GM10248 (cell line): ENCODE data around the gene STRN4.

Experiments
- CTCF ChIA-PET: fragments of 300-600 bp; sonication (Branson Sonifier 250); formaldehyde crosslinking; extraction: SDS; loops from one replicate; lab custom pipeline; 2021; ENCODE audit warnings: antibody characterized with exemption; lab: Yijun Ruan, JAX
- POLR2A ChIA-PET: fragments of 350-650 bp; sonication (Branson Sonifier 250); formaldehyde crosslinking; extraction: SDS; loops from one replicate; lab custom pipeline; 2020; ENCODE audit warnings: antibody characterized with exemption; lab: Yijun Ruan, JAX
- DNase-seq: peaks from one replicate; pipeline ENCODE4 v3.0.0; 2012; ENCODE audit errors: extremely low spot score
- CTCF ChIP-seq: IDR thresholded peaks from 2 replicates; pipeline ENCODE4 v1.5.1; 2012; ENCODE audit warnings: mild to moderate bottlenecking, low read depth; ENCODE audit errors: extremely low read depth, missing control alignments, control extremely low read depth

The STRN4 gene

GRCh38 chr19:46717034-46717715, 29.1 kb downstream of the STRN4 start, which contains the start of gene PRKD2:
TSS of gene PRKD2 (minus strand) at chr19:46717114. CDS start at chr19:46716370, 744 bp downstream.
- TF ChIP-seq CTCF = no peak
- ChIA-PET POLR2A (no interaction called here), CTCF (interaction anchor here (1.1 to 5.3 kb wide), 2 partner anchors 11 to 116 kb away, joined by 3 to 44 read pairs; partner anchors contain the start of gene CALM3)
- DNase-seq = peak; percentile 96

- POLR2A ChIA-PET = no interaction called here
These were observed 29.6 kb downstream of the STRN4 start for GRCh38 chr19:46716672-46717033.

GRCh38 chr19:46715975-46716671, 30.1 kb downstream of the STRN4 start:
- no peak for DNase-seq
- no peak for TF ChIP-seq CTCF
- ChIA-PET CTCF (interaction anchor here (0.8 to 5.3 kb wide), 5 partner anchors 12 to 115 kb away, joined by 3 to 56 read pairs (median 4); partner anchors contain the start of gene CALM3), POLR2A (interaction anchor here (0.5 kb wide), 1 partner anchor 410 kb away, joined by 4 read pairs; no protein-coding TSS in a partner anchor)

More at GRCh38 chr19:46716672-46717033, 29.6 kb downstream of the STRN4 start:
- DNase-seq = no peak
- no peak for TF ChIP-seq CTCF
- CTCF ChIA-PET = interaction anchor here (1.1 to 5.3 kb wide), 2 partner anchors 12 to 116 kb away, joined by 3 to 44 read pairs; partner anchors contain the start of gene CALM3

- CTCF ChIA-PET = interaction anchor here (0.8 to 5.3 kb wide), 5 partner anchors 8 to 102 kb away, joined by 4 to 56 read pairs (median 9); no protein-coding TSS in a partner anchor
- TF ChIP-seq CTCF = no peak
- DNase-seq = no peak
- POLR2A ChIA-PET = interaction anchor here (0.5 kb wide), 1 partner anchor 410 kb away, joined by 4 read pairs; no protein-coding TSS in a partner anchor
These were observed 30.7 kb downstream of the STRN4 start for GRCh38 chr19:46715620-46715974.

GRCh38 chr19:46714444-46715106, 31.7 kb downstream of the STRN4 start:
- POLR2A ChIA-PET = interaction anchor here (0.9 kb wide), 2 partner anchors 10 to 70 kb away, joined by 3 to 4 read pairs; no protein-coding TSS in a partner anchor

More at GRCh38 chr19:46714444-46715106, 31.7 kb downstream of the STRN4 start:
- no peak for TF ChIP-seq CTCF
- CTCF ChIA-PET = interaction anchor here (0.6 to 5.3 kb wide), 8 partner anchors 9 to 172 kb away, joined by 3 to 56 read pairs (median 5); no protein-coding TSS in a partner anchor
- DNase-seq = peak; percentile 81
